Bronchial epithelial cell (primary cell): Measurements from ENCODE around the gene LIN37. TPM values are rescaled to one million over a fixed set of nuclear protein-coding genes. Genes with fewer than 3 reads are reported as not detected.

Source experiments
- DNase-seq: peaks from one replicate; pipeline ENCODE4 v3.0.0-alpha.2; 2010; ENCODE audit warnings: low read depth
- FAIRE-seq: peaks from 2 replicates; lab custom pipeline; 2011; peaks lifted over from hg19 to GRCh38; lab: Jason Lieb, UNC
- H3K27me3 ChIP-seq: 2 replicates; pipeline ENCODE4 v1.5.1; 2011; ENCODE audit warnings: low read length; ENCODE audit not compliant: control insufficient read depth, insufficient read depth
- H3K36me3 ChIP-seq: 2 replicates; pipeline ENCODE4 v1.5.1; 2011; ENCODE audit warnings: low read length; ENCODE audit not compliant: control insufficient read depth, insufficient read depth
- H3K4me3 ChIP-seq: 2 replicates; pipeline ENCODE4 v1.5.1; 2011; ENCODE audit warnings: mild to moderate bottlenecking, low read depth, low read length, control low read depth
- total RNA-seq: library from RNA; depleted of rRNA; stranded (reverse); fragments of >200 nt; gene quantifications from 2 replicates; pipeline ENCODE4 v1.2.1, GENCODE V29; 2014
- TF ChIP-seq, protein P1 (sequence below): IDR thresholded peaks from 2 replicates; pipeline ENCODE4 v1.5.1; 2011; ENCODE audit warnings: mild to moderate bottlenecking, moderate library complexity, low read length, control low read depth, inconsistent platforms; ENCODE audit not compliant: insufficient read depth, severe bottlenecking

LIN37 gene
- total RNA-seq, 1 donor from 2014 or later = 5.3 TPM

DNA sequence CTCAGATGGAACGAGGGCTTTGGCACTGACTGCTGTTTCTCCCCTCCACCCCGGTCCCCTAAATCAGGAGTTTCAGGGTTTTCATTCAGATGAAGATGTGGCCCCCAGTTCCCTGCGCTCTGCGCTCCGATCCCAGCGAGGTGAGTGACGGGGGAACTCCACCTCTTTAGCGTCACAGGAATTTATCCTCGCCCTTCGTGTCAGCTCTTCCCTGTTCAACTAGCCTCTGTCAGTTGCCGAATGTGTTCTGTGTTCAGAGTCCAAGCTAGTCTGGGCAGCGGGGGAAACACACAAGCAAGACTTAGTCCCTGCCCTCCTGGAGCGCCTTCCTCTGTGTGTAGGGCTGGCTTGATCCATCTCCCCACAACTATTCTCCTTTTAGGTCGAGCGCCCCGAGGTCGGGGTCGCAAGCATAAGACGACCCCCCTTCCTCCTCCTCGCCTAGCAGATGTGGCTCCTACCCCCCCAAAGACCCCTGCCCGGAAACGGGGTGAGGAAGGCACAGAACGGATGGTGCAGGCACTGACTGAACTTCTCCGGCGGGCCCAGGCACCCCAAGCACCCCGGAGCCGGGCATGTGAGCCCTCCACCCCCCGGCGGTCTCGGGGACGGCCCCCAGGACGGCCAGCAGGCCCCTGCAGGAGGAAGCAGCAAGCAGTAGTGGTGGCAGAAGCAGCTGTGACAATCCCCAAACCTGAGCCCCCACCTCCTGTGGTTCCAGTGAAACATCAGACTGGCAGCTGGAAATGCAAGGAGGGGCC lies 28.8 kb upstream of the LIN37 start:
- Histone ChIP-seq H3K4me3 (no peak overlapping the region), H3K36me3 (peaks cover 29% of the 10 kb centered on the region), H3K27me3 (no peaks in the 10 kb centered on the region)
- DNase-seq (no peak), FAIRE-seq (no peak)
- TF ChIP-seq, protein P1, sequence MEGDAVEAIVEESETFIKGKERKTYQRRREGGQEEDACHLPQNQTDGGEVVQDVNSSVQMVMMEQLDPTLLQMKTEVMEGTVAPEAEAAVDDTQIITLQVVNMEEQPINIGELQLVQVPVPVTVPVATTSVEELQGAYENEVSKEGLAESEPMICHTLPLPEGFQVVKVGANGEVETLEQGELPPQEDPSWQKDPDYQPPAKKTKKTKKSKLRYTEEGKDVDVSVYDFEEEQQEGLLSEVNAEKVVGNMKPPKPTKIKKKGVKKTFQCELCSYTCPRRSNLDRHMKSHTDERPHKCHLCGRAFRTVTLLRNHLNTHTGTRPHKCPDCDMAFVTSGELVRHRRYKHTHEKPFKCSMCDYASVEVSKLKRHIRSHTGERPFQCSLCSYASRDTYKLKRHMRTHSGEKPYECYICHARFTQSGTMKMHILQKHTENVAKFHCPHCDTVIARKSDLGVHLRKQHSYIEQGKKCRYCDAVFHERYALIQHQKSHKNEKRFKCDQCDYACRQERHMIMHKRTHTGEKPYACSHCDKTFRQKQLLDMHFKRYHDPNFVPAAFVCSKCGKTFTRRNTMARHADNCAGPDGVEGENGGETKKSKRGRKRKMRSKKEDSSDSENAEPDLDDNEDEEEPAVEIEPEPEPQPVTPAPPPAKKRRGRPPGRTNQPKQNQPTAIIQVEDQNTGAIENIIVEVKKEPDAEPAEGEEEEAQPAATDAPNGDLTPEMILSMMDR = no peak

DNA sequence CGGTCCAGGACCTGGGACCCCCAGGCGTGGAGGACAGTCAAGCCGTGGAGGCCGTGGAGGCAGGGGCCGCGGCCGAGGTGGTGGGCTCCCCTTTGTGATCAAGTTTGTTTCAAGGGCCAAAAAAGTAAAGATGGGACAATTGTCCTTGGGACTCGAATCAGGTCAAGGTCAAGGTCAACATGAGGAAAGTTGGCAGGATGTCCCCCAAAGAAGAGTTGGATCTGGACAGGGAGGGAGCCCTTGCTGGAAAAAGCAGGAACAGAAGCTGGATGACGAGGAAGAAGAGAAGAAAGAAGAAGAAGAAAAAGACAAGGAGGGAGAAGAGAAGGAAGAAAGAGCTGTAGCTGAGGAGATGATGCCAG lies 28.2 kb upstream of the LIN37 start:
- no peak for DNase-seq
- FAIRE-seq = no peak
- Histone ChIP-seq H3K4me3 (no peak overlapping the region), H3K27me3 (no peaks in the 10 kb centered on the region), H3K36me3 (peaks cover 35% of the 10 kb centered on the region)
- TF ChIP-seq, protein P1 = no peak

DNA sequence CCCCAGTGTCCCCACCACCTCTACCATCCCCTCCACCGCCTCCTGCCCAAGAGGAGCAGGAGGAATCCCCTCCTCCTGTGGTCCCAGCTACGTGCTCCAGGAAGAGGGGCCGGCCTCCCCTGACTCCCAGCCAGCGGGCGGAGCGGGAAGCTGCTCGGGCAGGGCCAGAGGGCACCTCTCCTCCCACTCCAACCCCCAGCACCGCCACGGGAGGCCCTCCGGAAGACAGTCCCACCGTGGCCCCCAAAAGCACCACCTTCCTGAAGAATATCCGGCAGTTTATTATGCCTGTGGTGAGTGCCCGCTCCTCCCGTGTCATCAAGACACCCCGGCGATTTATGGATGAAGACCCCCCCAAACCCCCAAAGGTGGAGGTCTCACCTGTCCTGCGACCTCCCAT lies 27.7 kb upstream of the LIN37 start:
- H3K27me3 ChIP-seq = no peaks in the 10 kb centered on the region
- DNase-seq (no peak), FAIRE-seq (no peak)
- TF ChIP-seq, protein P1 = no peak
- peaks cover 40% of the 10 kb centered on the region for H3K36me3 ChIP-seq
- H3K4me3 ChIP-seq = no peak overlapping the region

DNA sequence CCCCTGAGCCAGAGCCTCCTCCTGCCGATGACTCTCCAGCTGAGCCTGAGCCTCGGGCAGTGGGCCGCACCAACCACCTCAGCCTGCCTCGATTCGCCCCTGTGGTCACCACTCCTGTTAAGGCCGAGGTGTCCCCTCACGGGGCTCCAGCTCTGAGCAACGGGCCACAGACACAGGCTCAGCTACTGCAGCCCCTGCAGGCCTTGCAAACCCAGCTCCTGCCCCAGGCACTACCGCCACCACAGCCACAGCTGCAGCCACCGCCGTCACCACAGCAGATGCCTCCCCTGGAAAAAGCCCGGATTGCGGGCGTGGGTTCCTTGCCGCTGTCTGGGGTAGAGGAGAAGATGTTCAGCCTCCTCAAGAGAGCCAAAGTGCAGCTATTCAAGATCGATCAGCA lies 27.0 kb upstream of the LIN37 start:
- Histone ChIP-seq H3K4me3 (no peak overlapping the region), H3K27me3 (no peaks in the 10 kb centered on the region), H3K36me3 (peaks cover 46% of the 10 kb centered on the region)
- FAIRE-seq (no peak), DNase-seq (no peak)
- TF ChIP-seq, protein P1 = no peak

DNA sequence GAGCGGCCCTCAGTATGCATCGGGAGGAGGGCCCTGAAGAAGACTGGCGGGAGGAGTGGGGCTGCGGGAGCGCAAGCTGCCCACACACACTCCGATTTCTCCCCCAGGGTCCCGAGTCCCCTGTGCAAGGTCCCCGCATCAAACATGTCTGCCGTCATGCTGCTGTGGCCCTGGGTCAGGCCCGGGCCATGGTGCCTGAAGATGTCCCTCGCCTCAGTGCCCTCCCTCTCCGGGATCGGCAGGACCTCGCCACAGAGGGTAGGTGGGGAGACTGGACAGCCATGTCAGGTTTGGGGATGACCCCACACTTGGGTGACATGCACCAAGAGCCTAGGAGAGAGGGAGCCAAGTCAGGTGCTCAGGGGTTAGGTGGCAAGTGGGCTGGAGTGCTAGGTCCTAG lies 25.9 kb upstream of the LIN37 start:
- no peak for FAIRE-seq
- DNase-seq = no peak
- H3K36me3 ChIP-seq = peaks cover 50% of the 10 kb centered on the region
- TF ChIP-seq, protein P1 = no peak
- H3K4me3 ChIP-seq = no peak overlapping the region
- no peaks in the 10 kb centered on the region for H3K27me3 ChIP-seq

DNA sequence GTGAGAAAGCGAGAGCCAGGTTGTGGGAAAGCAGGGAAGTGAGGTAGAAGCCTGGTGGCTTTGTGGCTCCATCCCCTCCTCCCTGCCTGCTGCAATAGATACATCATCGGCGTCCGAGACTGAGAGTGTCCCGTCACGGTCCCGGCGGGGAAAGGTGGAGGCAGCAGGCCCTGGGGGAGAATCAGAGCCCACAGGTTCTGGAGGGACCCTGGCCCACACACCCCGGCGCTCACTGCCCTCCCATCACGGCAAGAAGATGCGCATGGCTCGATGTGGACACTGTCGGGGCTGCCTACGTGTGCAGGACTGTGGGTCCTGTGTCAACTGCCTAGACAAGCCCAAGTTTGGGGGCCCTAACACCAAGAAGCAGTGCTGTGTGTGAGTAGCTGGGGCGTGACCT lies 25.5 kb upstream of the LIN37 start:
- H3K27me3 ChIP-seq = no peaks in the 10 kb centered on the region
- TF ChIP-seq, protein P1 = no peak
- no peak for FAIRE-seq
- H3K36me3 ChIP-seq = peaks cover 54% of the 10 kb centered on the region
- no peak for DNase-seq
- H3K4me3 ChIP-seq = no peak overlapping the region
